Stimulated activated CD8-positive, alpha-beta memory T cell treated with anti-CD3 and anti-CD28 coated beads, Interleukin-4, amount 100 ng/mL, for 4 hours (primary cell): ENCODE data around the gene MAGOH.
"Not testable (repeated sequence)": the region's sequence is repeated elsewhere in the genome, so short reads cannot be mapped to it uniquely, and the experiment has no call there.

Source experiments
- DNase-seq, 2 donors: peaks; one replicate each; pipeline ENCODE4 v3.0.0-alpha.2; 2020; ENCODE audit warnings: low read depth in 2 of 2, low spot score in 1 of 2

MAGOH gene

DNA sequence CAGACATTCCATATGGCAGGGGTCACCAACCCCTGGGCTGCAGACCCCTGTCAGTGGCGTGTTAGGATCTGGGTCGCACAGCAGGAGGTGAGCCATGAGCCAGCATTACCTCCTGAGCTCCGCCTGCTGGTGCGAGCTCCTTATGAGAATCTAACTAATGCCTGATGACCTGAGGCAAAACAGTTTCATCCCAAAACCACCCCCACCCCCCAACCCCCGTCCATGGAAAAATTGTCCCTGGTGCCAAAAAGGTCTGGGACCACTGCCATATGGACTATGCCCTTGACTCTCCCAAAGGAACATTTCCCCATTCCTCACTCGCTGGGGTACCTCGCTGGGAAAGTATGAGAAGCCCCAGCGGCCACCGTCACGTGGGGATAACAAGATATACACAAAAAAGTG, 48.1 kb downstream of the MAGOH start:
- no peak for DNase-seq

- DNase-seq: no peak
Observed at GRCh38 chr1:53189061-53189460, 49.3 kb downstream of the MAGOH start.

DNA sequence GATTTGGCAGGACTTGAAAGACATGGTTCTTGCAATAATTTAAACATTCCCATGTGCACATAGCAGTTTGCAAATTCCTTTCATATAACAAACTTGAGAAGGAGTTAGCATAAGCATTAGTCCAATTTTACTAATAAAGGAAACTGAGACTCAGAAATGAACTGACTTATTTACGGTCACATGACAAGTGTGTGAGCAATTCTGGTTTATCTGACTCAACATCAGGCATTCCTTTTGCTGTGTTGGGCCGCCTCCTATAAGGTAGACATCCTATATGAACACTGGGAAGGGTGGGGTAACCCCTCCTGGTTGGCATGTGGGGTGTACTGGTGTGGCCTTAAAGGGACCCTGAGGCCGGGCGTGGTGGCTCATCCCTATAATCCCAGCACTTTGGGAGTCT, 50.2 kb downstream of the MAGOH start:
- DNase-seq: no peak

- no peak for DNase-seq
Observed at GRCh38 chr1:53187401-53187800, 50.9 kb downstream of the MAGOH start.

GRCh38 chr1:53186533-53186932, 51.8 kb downstream of the MAGOH start:
- no peak for DNase-seq

- not testable (repeated sequence) for DNase-seq
Observed at GRCh38 chr1:53185955-53186297, 52.4 kb downstream of the MAGOH start.

DNA sequence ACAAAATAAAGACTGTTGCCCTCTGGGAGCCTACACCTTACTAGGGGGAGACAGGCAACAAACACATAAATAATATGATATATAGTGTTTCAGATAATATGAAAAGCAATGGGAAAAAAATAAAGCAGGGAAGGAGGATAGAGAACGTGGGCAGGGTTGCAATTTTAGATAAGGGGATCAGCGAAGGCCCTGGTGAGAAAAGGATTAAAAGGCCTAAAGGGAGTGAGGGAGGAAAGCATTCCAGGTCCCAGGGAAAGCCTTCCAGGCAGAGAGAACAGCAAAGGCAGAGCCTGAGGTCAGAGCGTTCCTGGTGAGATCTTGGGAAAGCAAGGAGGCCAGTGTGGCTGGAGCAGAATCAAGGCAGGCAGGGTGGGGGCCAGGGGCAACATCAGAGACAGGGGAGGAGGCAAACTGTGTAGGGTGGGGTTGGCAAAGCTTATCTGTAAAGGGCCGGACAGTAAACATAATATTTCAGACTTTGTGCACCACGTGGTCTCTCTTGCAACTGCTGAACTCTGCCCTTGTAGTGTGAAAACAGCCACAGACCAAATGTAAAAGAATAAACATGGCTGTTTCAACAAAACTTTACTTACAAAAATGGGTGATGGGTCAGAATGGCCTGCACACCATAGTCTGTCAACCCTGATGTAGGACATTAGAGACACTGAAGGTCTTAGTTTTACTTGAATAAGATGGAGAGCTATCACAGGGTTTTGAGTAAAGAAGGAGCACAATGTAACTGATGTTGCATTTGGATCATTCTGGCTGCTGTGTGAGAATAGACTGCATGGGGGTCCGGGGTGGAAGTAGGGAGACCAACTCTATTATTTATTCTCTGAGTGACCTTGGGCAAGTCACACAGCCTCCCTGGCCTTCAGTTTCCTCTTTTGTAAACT, 55.0 kb downstream of the MAGOH start:
- no peak for DNase-seq

GRCh38 chr1:53182716-53183094, 55.6 kb downstream of the MAGOH start:
- no peak for DNase-seq

GRCh38 chr1:53182111-53182593, 56.2 kb downstream of the MAGOH start:
- peak; percentile 48 to 71 for DNase-seq

- no peak for DNase-seq
Observed at GRCh38 chr1:53180951-53181350, 57.4 kb downstream of the MAGOH start.

DNA sequence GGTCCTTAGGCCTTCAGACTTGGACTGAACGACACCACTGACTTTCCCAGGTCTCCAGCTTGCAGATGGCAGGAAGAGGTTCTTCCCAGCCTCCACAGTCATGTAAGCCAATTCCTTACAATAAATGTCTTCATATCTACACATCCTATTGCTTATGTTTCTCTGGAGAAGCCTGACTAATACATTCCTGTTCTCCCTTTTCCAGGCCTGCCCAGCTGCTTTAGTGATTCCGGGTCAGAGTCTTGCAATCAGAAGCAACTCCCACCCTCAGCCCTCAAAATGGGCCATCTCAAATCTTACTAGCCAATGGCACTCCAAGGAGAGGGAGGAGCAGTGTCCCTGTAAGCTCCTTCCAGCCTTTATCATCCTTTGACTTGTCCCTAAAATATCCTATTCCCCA, 58.1 kb downstream of the MAGOH start:
- no peak for DNase-seq
